ENCODE measurements around the gene GTPBP4. TPM values are rescaled to one million over a fixed set of nuclear protein-coding genes. Genes with fewer than 3 reads are reported as not detected.

The GTPBP4 gene
- total RNA-seq, 1 experiment from 2014 or later = 97.4 TPM

GRCh38 chr10:987870-988666 lies at the start of gene GTPBP4 (continued):
- peak; percentile 81 for TF ChIP-seq NFYB (CRISPR knock-in tag; conservative IDR thresholded peaks at IDR 0.05; ENCODE audit: low read depth)
- TF ChIP-seq NFE2L1 (CRISPR knock-in tag; IDR thresholded peaks at IDR 0.05) = peak; percentile 77; the same call in 1 of the 2 replicates
- no peak for TF ChIP-seq ZNF219 (CRISPR knock-in tag; IDR thresholded peaks at IDR 0.05; ENCODE audit: borderline replicate concordance)
- TF ChIP-seq PREB (CRISPR knock-in tag; IDR thresholded peaks at IDR 0.05; ENCODE audit: borderline replicate concordance) = no peak
- peak; percentile 61; the same call in 1 of the 2 replicates for TF ChIP-seq ZNF281 (CRISPR knock-in tag; IDR thresholded peaks at IDR 0.05)
- no peak for TF ChIP-seq NFATC4 (CRISPR knock-in tag; IDR thresholded peaks at IDR 0.05)
- no peak for TF ChIP-seq EMX1 (CRISPR knock-in tag; IDR thresholded peaks at IDR 0.05)
- peak; percentile 86 for TF ChIP-seq ZNF232 (CRISPR knock-in tag; IDR thresholded peaks at IDR 0.05)
- no peak for TF ChIP-seq ATF1 (CRISPR knock-in tag; IDR thresholded peaks at IDR 0.05)
- TF ChIP-seq IRF1 (CRISPR knock-in tag; IDR thresholded peaks at IDR 0.05) = 0 out of 2 replicates have a peak, but pooled peaks have one; percentile 34

- Mint-ChIP-seq H3K36me3 (no peaks in the 10 kb centered on the region), H3K27ac (no peak overlapping the region), H3K4me3 (no peak overlapping the region), H3K9me3 (no peaks in the 10 kb centered on the region), H3K4me1 (peaks cover 5% of the 10 kb centered on the region), H3K27me3 (ENCODE audit: low read depth) (peaks cover 4% of the 10 kb centered on the region)
- no peak for TF ChIP-seq ESRRA (CRISPR knock-in tag; IDR thresholded peaks at IDR 0.05; ENCODE audit: borderline replicate concordance)
- DNase-seq (ENCODE audit: low spot score) = no peak
- CTCF ChIA-PET = no interaction called here
- no peak for ATAC-seq
- POLR2A ChIA-PET = no interaction called here
Measured at GRCh38 chr10:938941-939678, 49.1 kb upstream of the GTPBP4 start.

- Mint-ChIP-seq H3K9me3 (no peaks in the 10 kb centered on the region), H3K4me3 (no peak overlapping the region), H3K27me3 (ENCODE audit: low read depth) (peaks cover under 1% of the 10 kb centered on the region), H3K27ac (no peak overlapping the region), H3K36me3 (no peaks in the 10 kb centered on the region), H3K4me1 (peaks cover 5% of the 10 kb centered on the region)
- DNase-seq (ENCODE audit: low spot score) = no peak
- ChIA-PET POLR2A (interaction anchor here (0.6 kb wide), 1 partner anchor 93 kb away, joined by 3 read pairs; no protein-coding TSS in a partner anchor), CTCF (no interaction called here)
- ATAC-seq = no peak
- TF ChIP-seq SMAD3 (CRISPR knock-in tag; IDR thresholded peaks at IDR 0.05; ENCODE audit: borderline replicate concordance) (no peak), NFYB (CRISPR knock-in tag; conservative IDR thresholded peaks at IDR 0.05; ENCODE audit: low read depth) (no peak), FOXJ3 (CRISPR knock-in tag; IDR thresholded peaks at IDR 0.05; ENCODE audit: borderline replicate concordance) (no peak), JAZF1 (CRISPR knock-in tag; IDR thresholded peaks at IDR 0.05) (no peak), HMGXB4 (CRISPR knock-in tag; IDR thresholded peaks at IDR 0.05) (no peak), KAT7 (CRISPR knock-in tag; IDR thresholded peaks at IDR 0.05; ENCODE audit: borderline replicate concordance) (no peak), ZNF512 (CRISPR knock-in tag; IDR thresholded peaks at IDR 0.05; ENCODE audit: borderline replicate concordance) (no peak), MYBL2 (CRISPR knock-in tag; IDR thresholded peaks at IDR 0.05) (no peak), TEAD4 (CRISPR knock-in tag; IDR thresholded peaks at IDR 0.05) (no peak), ZNF281 (CRISPR knock-in tag; IDR thresholded peaks at IDR 0.05) (no peak)
Measured at GRCh38 chr10:943334-944033, 44.8 kb upstream of the GTPBP4 start.

All from WTC11 (cell line).